ENCODE measurements around the gene MLLT1.

MLLT1 gene

DNA sequence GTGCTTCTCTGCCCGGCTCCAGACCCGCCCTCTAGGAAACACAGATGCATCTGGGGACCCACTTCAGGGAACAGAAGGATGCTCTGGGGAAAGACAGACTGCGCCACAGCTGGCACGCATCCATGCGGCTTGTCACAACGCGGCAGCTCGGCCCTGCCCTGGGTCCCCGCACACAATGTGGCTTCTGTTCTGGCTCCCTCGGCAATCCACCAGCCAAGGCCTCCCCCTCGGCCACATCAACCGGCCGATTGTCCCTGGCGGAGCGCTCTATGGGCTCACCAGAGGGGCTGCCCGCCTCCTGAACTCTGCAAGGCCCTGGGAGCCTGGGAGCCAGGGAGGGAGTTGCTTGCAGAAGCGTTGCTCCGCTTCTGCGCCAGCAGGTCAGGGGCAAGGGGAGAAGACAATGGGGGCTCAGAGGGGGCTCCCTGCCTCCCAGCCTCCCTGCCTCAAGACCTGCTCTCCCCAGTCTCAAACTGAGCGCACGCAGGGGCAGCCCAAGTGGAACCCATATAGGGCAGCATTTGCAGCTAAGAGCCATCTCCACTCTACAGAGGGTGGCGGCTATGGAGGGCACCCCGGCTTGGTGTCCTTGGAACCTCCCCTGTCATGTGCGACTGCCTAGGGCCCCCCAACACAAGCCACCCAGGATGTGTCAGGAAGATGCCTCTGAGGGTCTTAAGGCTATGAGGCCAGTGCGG lies 37.9 kb downstream of the MLLT1 start:
- H3K4me3 ChIP-seq (ENCODE audit: low read length): no peak overlapping the region
- no peak for DNase-seq (ENCODE audit: low read depth)
- TF ChIP-seq, protein P1, sequence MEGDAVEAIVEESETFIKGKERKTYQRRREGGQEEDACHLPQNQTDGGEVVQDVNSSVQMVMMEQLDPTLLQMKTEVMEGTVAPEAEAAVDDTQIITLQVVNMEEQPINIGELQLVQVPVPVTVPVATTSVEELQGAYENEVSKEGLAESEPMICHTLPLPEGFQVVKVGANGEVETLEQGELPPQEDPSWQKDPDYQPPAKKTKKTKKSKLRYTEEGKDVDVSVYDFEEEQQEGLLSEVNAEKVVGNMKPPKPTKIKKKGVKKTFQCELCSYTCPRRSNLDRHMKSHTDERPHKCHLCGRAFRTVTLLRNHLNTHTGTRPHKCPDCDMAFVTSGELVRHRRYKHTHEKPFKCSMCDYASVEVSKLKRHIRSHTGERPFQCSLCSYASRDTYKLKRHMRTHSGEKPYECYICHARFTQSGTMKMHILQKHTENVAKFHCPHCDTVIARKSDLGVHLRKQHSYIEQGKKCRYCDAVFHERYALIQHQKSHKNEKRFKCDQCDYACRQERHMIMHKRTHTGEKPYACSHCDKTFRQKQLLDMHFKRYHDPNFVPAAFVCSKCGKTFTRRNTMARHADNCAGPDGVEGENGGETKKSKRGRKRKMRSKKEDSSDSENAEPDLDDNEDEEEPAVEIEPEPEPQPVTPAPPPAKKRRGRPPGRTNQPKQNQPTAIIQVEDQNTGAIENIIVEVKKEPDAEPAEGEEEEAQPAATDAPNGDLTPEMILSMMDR (IDR thresholded peaks at IDR 0.05; ENCODE audit: insufficient read depth, low read depth, low read length, missing control alignments): no peak

DNA sequence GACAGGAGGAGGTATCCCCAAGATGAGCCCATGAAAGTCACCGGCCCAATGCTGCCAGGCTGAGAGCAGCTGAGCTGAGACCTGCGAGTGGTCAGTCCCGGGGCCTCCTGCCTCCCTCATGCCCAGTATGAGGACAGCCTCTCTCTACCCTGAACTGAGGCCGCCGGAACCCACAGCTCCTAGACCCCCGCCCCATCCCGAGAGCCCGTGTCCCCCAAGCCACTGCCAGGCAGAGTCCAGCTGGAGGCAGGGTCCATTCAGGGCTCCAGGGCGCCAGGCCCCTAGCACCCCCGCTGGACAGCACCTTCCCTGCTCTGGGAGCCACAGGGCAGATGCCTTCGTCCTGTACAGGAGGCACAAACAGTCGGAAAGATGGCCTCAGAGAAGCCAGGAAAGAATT lies 38.7 kb downstream of the MLLT1 start:
- TF ChIP-seq, protein P1 (IDR thresholded peaks at IDR 0.05; ENCODE audit: insufficient read depth, low read depth, low read length, missing control alignments): no peak
- H3K4me3 ChIP-seq (ENCODE audit: low read length): no peak overlapping the region

DNA sequence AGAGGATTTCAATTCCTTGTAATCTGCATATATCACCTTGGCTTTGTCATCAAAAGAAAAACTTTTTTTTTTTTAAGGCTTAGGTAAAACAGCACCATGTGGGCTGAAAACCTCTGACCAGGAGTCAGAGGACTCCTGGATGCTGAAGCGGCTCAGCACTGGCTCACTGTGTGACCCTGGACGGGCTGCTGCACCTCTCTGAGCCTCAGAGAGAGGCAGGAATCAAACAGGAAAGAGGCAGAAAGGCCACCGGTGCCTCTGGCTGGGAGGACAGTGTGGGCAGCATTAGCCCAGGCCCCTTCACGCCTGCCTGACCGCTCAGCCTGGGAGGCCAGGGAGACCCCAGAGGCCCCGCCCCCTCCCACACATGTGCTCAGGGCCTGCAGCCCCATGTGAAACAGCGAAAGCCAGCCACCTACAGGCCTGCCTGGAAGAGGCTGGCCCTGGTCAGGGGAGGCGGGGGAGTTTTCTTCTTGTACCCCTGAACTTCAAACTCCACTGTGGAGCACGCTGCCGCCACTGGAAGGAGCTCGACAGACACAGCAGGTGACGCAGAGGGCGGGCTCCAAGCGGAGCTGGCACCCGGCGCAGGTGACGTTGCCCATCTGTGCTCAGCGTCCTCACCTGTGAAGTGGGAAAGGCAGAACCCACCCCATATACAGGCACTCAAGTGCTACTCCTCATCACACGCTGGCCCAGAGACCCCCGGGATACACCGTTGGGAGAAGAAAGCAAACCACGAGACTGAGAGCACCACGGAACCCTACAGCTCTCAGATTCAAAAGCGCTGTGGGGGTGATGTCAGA lies 39.7 kb downstream of the MLLT1 start:
- TF ChIP-seq, protein P1 (IDR thresholded peaks at IDR 0.05; ENCODE audit: insufficient read depth, low read depth, low read length, missing control alignments): no peak
- H3K4me3 ChIP-seq (ENCODE audit: low read length): no peak overlapping the region
- DNase-seq (ENCODE audit: low read depth): no peak

More for the DNA sequence above, 38.7 kb downstream of the MLLT1 start:
- no peak for DNase-seq (ENCODE audit: low read depth)

DNA sequence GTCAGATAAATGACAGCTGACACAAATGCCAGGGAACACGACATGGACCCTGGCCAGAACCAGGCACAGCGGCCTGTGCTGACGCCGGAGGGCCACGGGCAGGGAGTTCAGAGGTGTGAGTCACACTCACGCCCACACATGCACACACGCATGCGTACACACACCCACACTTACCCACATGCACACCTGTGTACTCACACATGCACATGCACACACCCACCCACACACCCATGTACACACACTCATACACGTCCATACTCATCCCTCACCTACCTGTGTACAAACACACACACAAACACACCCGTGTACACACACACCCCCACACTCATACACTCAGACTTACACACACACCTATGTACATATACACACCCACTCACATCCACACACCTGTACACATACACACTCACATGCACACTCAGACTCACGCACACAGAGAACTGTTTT lies 40.4 kb downstream of the MLLT1 start:
- DNase-seq (ENCODE audit: low read depth): peak; percentile 82
- TF ChIP-seq, protein P1 (IDR thresholded peaks at IDR 0.05; ENCODE audit: insufficient read depth, low read depth, low read length, missing control alignments): no peak

DNA sequence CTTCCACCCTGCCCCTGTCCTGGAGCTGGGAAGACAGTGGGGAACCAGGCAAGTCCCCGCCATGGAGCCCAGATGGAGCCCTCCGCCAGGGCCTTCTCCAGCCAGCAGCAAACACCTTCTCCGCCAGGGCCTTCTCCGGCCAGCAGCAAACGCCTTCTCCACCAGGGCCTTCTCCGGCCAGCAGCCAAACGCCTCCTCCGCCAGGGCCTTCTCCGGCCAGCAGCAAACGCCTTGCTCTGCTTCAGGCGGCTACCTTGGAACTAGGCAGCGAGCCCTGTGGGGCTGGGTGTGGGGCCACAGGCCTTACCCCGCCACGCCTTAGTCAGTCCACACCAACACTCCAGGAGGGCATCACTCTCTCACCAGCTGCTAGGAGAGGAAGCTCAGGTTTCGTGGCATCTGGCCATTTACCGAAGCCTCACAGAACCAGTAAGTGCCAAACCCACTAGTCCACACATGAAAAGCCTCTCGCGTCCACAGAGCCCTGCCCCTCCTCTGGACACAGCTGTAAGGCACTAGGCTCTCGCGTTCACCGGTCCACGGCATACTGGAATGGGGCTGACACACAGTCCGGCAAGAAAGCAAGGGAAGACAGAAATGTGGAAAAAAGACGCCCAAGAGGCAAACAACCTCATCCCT lies 41.0 kb downstream of the MLLT1 start:
- peak; percentile 23 for DNase-seq (ENCODE audit: low read depth)
- TF ChIP-seq, protein P1 (IDR thresholded peaks at IDR 0.05; ENCODE audit: insufficient read depth, low read depth, low read length, missing control alignments): no peak
- no peak overlapping the region for H3K4me3 ChIP-seq (ENCODE audit: low read length)

More for the DNA sequence above, 40.4 kb downstream of the MLLT1 start:
- no peak overlapping the region for H3K4me3 ChIP-seq (ENCODE audit: low read length)

DNA sequence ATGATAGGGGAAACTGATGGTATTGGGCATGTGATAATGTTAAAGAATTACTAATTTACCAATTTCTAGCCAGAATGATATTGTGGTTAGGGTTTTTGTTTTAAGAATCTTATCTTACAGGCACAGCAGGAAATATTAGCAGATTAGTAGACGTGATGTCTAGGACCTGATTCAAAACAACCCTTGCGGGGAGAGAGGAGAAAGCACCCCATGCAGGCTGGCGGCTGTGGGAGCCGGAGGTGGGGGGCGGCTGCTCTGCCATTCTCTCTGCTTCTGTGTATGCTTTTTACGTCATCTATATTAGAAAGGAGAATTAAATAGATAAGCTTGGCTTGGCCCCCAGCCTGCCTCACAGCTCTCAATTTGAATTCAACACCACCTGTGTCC lies 41.5 kb downstream of the MLLT1 start:
- DNase-seq (ENCODE audit: low read depth): no peak
- no peak overlapping the region for H3K4me3 ChIP-seq (ENCODE audit: low read length)
- TF ChIP-seq, protein P1 (IDR thresholded peaks at IDR 0.05; ENCODE audit: insufficient read depth, low read depth, low read length, missing control alignments): no peak

All from epithelial cell of esophagus (primary cell).